ENCODE measurements around the gene CD247. TPM values are rescaled to one million over a fixed set of nuclear protein-coding genes. Genes with fewer than 3 reads are reported as not detected.

CD247 gene
- total and polyA plus RNA-seq, 9 of the 15 experiments (the other 6 are each of a cell fraction or from before 2014, with no cell fraction given), result 0.08 to 0.42 (median 0.28) TPM; not detected in 5

- WGBS (ENCODE audit: insufficient coverage, low coverage, missing lambda C conversion rate), result 0% methylated on average over 5 of the region's 5 CpGs
- intact Hi-C loops (cut with micrococcal nuclease) (loop anchor here (5.0 kb wide), 1 partner anchor 326 kb away; the partner anchor contains the start of gene POU2F1), in situ Hi-C loops (cut with MboI) (no loop called here)
- peak; percentile 95 for FAIRE-seq
- Histone ChIP-seq H4K20me1 (replicated peaks; ENCODE audit: control insufficient read depth, insufficient read depth, low read length) (peaks cover 5% of the 10 kb centered on the region; the same call in 1 of the 2 replicates), H3K27me3 (ENCODE audit: control insufficient read depth in 2 of 2, insufficient read depth in 2 of 2, low read length in 2 of 2) (no peaks in the 10 kb centered on the region), H3K4me1 (replicated peaks in 1 of 2; ENCODE audit: control insufficient read depth in 2 of 2, insufficient read depth in 2 of 2, low read length in 2 of 2) (peaks cover 30 to 58% of the 10 kb centered on the region in 2 experiments), H2AFZ (ENCODE audit: low read depth, low read length) (peak overlapping the region; percentile 4), H3K79me2 (ENCODE audit: control insufficient read depth, insufficient read depth, low read length) (peaks cover 63% of the 10 kb centered on the region), H3K9me3 (replicated peaks; ENCODE audit: control insufficient read depth, insufficient read depth, low read depth, low read length) (no peaks in the 10 kb centered on the region), H3K27ac (ENCODE audit: extremely low read depth, low read depth, low read length) (peak overlapping the region; percentile 94), H3K4me3 (peak overlapping the region; percentile 14), H3K4me2 (ENCODE audit: insufficient read depth, low read length) (peak overlapping the region; percentile 81), H3K9ac (ENCODE audit: insufficient read depth in 1 of 2, low read depth in 2 of 2, low read length in 2 of 2) (peak overlapping the region in 1 of 2 experiments; percentile 79; a peak in 2 of 4 replicates), H3K36me3 (ENCODE audit: control insufficient read depth, insufficient read depth, low read length) (peaks cover 66% of the 10 kb centered on the region), H3K9me1 (ENCODE audit: control insufficient read depth, insufficient read depth, low read length) (no peaks in the 10 kb centered on the region)
- POLR2A ChIA-PET, result interaction anchor here (0.7 to 6.5 kb wide), 19 partner anchors 6 to 631 kb away, joined by 3 to 71 read pairs (median 4); partner anchors contain the start of gene RCSD1
- peak in 3 of 4 experiments; percentile 48 to 87 (median 76) for DNase-seq (ENCODE audit: extremely low read depth in 1 of 4, low spot score in 3 of 4)
- no TSS peak for BruUV-seq (replicated peaks)
- CTCF ChIA-PET (ENCODE audit: low intra/inter-chr PET ratio), result interaction anchor here (0.6 kb wide), 1 partner anchor 28 kb away, joined by 3 read pairs; no protein-coding TSS in a partner anchor
- ATAC-seq, result peak; percentile 41
- TF ChIP-seq POLR2G (IDR thresholded peaks at IDR 0.05; ENCODE audit: low read depth, low read length) (no peak), ZFP91 (CRISPR knock-in tag; IDR thresholded peaks at IDR 0.05) (no peak), HDAC6 (IDR thresholded peaks at IDR 0.05; ENCODE audit: low read depth, low read length) (no peak), CEBPB (tag; IDR thresholded peaks at IDR 0.05) (peak; percentile 99), XRCC4 (IDR thresholded peaks at IDR 0.05; ENCODE audit: extremely low read depth, insufficient read depth, insufficient read length) (no peak), ZNF41 (CRISPR knock-in tag; conservative IDR thresholded peaks at IDR 0.05) (no peak), ZNF707 (CRISPR knock-in tag; conservative IDR thresholded peaks at IDR 0.05) (no peak), CHD2 (IDR thresholded peaks at IDR 0.05; ENCODE audit: low read depth, low read length) (no peak), ZNF121 (CRISPR knock-in tag; conservative IDR thresholded peaks at IDR 0.05) (no peak), HNRNPH1 (optimal IDR thresholded peaks at IDR 0.05; ENCODE audit: low read depth, low read length) (no peak), ZNF174 (CRISPR knock-in tag; IDR thresholded peaks at IDR 0.05) (no peak)
- TF ChIP-seq, protein P1, sequence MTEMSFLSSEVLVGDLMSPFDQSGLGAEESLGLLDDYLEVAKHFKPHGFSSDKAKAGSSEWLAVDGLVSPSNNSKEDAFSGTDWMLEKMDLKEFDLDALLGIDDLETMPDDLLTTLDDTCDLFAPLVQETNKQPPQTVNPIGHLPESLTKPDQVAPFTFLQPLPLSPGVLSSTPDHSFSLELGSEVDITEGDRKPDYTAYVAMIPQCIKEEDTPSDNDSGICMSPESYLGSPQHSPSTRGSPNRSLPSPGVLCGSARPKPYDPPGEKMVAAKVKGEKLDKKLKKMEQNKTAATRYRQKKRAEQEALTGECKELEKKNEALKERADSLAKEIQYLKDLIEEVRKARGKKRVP (CRISPR knock-in tag; IDR thresholded peaks at IDR 0.05), result 0 out of 2 replicates have a peak, but pooled peaks have one; percentile 45
- TF ChIP-seq, protein P2, sequence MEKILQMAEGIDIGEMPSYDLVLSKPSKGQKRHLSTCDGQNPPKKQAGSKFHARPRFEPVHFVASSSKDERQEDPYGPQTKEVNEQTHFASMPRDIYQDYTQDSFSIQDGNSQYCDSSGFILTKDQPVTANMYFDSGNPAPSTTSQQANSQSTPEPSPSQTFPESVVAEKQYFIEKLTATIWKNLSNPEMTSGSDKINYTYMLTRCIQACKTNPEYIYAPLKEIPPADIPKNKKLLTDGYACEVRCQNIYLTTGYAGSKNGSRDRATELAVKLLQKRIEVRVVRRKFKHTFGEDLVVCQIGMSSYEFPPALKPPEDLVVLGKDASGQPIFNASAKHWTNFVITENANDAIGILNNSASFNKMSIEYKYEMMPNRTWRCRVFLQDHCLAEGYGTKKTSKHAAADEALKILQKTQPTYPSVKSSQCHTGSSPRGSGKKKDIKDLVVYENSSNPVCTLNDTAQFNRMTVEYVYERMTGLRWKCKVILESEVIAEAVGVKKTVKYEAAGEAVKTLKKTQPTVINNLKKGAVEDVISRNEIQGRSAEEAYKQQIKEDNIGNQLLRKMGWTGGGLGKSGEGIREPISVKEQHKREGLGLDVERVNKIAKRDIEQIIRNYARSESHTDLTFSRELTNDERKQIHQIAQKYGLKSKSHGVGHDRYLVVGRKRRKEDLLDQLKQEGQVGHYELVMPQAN (IDR thresholded peaks at IDR 0.05; ENCODE audit: borderline replicate concordance), result no peak
Observed at GRCh38 chr1:167548059-167548932, 30.0 kb upstream of the CD247 start.
